Esophagus (tissue), 2 donors: ENCODE results near the gene TNFSF13B. TPM values are rescaled to one million over a fixed set of nuclear protein-coding genes. Genes with fewer than 3 reads are reported as not detected.

Experiments used
- H3K27ac ChIP-seq, 2 donors: one replicate each; pipeline ENCODE4 v1.5.1; 2013; ENCODE audit warnings: low read depth in 2 of 2, mild to moderate bottlenecking in 2 of 2, inconsistent platforms in 1 of 2, low read length in 1 of 2, moderate library complexity in 1 of 2
- H3K27me3 ChIP-seq, 2 donors: one replicate each; pipeline ENCODE4 v1.6.1; 2013; ENCODE audit warnings: low read length in 2 of 2, control low read depth in 1 of 2, mild to moderate bottlenecking in 1 of 2; ENCODE audit not compliant: insufficient read depth in 2 of 2, control insufficient read depth in 1 of 2
- H3K36me3 ChIP-seq, 2 donors: one replicate each; pipeline ENCODE4 v1.6.1; 2013; ENCODE audit warnings: low read length in 1 of 2; ENCODE audit not compliant: control insufficient read depth in 2 of 2, insufficient read depth in 2 of 2
- H3K4me1 ChIP-seq, 2 donors: one replicate each; pipeline ENCODE4 v1.6.1; 2013; ENCODE audit warnings: low read length in 1 of 2; ENCODE audit not compliant: control insufficient read depth in 2 of 2, insufficient read depth in 2 of 2
- H3K4me3 ChIP-seq, 2 donors: one replicate each; pipeline ENCODE4 v1.5.1; 2013; ENCODE audit warnings: low read length in 2 of 2, mild to moderate bottlenecking in 2 of 2, low read depth in 1 of 2, moderate library complexity in 1 of 2
- H3K9me3 ChIP-seq, 2 donors: one replicate each; pipeline ENCODE4 v1.6.1; 2013; ENCODE audit warnings: mild to moderate bottlenecking in 2 of 2, low read depth in 1 of 2, low read length in 1 of 2, moderate library complexity in 1 of 2; ENCODE audit not compliant: control insufficient read depth in 2 of 2, insufficient read depth in 1 of 2
- WGBS, 2 donors: extraction: QIAGEN DNeasy Blood & Tissue Kit; methylation state at CpG; one replicate each; pipeline ENCODE4 v1.1.7; 2013; 5-methylcytosine and 5-hydroxymethylcytosine counted together
- polyA plus RNA-seq, 2 donors: library from polyadenylated mRNA; stranded (reverse); fragments of 200-250 nt; gene quantifications; one replicate each; pipeline ENCODE4 v1.2.3, GENCODE V29; 2013
- donor health status: healthy with polysubstance abuse.
- donor health status: Bipolar disorder and iron deficiency.

The TNFSF13B gene
- polyA plus RNA-seq, 2 donors, result 0.41 to 0.92 TPM

DNA sequence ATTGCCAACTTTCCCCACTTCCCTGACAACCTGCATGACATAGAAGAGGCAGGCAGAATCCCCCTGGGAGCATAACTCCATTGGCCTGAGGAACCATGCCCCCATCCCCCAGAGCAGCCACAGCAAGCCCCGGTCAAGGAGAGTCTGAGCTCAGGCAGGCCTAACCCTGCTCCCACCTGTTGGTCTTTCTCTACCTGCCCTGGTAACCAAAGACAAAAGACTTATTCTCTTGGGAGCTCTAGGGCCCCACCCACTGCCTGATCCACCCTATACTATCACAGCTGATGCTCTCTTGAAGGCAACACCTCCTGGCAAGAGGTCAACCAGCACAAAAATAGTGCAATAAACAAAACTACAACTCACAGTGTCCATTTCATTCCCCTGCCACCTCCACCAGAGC lies 59.3 kb downstream of the TNFSF13B start:
- H3K36me3 ChIP-seq, result no peaks in the 10 kb centered on the region
- no peaks in the 10 kb centered on the region for H3K9me3 ChIP-seq
- H3K4me3 ChIP-seq, result no peak overlapping the region
- H3K27me3 ChIP-seq, result no peaks in the 10 kb centered on the region
- no peak overlapping the region for H3K27ac ChIP-seq
- H3K4me1 ChIP-seq, result no peaks in the 10 kb centered on the region
- WGBS, 2 donors, result 71 to 89% methylated on average over 1 of the region's 1 CpG

GRCh38 chr13:108332791-108333190 lies 63.3 kb downstream of the TNFSF13B start:
- WGBS, 2 donors, result 70% methylated on average over 5 of the region's 5 CpGs
- H3K27me3 ChIP-seq, result no peaks in the 10 kb centered on the region
- H3K9me3 ChIP-seq, result peaks cover 0 to 2% of the 10 kb centered on the region in 2 donors
- no peaks in the 10 kb centered on the region for H3K4me1 ChIP-seq
- H3K27ac ChIP-seq, result no peak overlapping the region
- H3K36me3 ChIP-seq, result no peaks in the 10 kb centered on the region
- no peak overlapping the region for H3K4me3 ChIP-seq

- no peaks in the 10 kb centered on the region for H3K4me1 ChIP-seq
- 51 to 53% methylated on average over 7 of the region's 7 CpGs for WGBS, 2 donors
- no peak overlapping the region for H3K27ac ChIP-seq
- no peaks in the 10 kb centered on the region for H3K27me3 ChIP-seq
- no peaks in the 10 kb centered on the region for H3K9me3 ChIP-seq
- no peak overlapping the region for H3K4me3 ChIP-seq
- H3K36me3 ChIP-seq, result no peaks in the 10 kb centered on the region
Observed at GRCh38 chr13:108342369-108343289, 73.1 kb downstream of the TNFSF13B start.

GRCh38 chr13:108345016-108345415 lies 75.5 kb downstream of the TNFSF13B start:
- Histone ChIP-seq H3K27ac (no peak overlapping the region), H3K9me3 (no peaks in the 10 kb centered on the region), H3K36me3 (no peaks in the 10 kb centered on the region), H3K4me1 (no peaks in the 10 kb centered on the region), H3K4me3 (no peak overlapping the region), H3K27me3 (no peaks in the 10 kb centered on the region)
- 89 to 91% methylated on average over 10 of the region's 10 CpGs for WGBS, 2 donors

- Histone ChIP-seq H3K9me3 (no peaks in the 10 kb centered on the region), H3K4me1 (no peaks in the 10 kb centered on the region), H3K4me3 (no peak overlapping the region), H3K27me3 (no peaks in the 10 kb centered on the region), H3K27ac (no peak overlapping the region), H3K36me3 (no peaks in the 10 kb centered on the region)
- 48 to 50% methylated on average over 8 of the region's 8 CpGs for WGBS, 2 donors
Observed at GRCh38 chr13:108346376-108346775, 76.9 kb downstream of the TNFSF13B start.

GRCh38 chr13:108349269-108349668 lies 79.8 kb downstream of the TNFSF13B start:
- Histone ChIP-seq H3K27ac (no peak overlapping the region), H3K36me3 (no peaks in the 10 kb centered on the region), H3K27me3 (no peaks in the 10 kb centered on the region), H3K4me3 (no peak overlapping the region), H3K9me3 (no peaks in the 10 kb centered on the region), H3K4me1 (no peaks in the 10 kb centered on the region)
- WGBS, 2 donors, result 52 to 77% methylated on average over 1 of the region's 1 CpG

DNA sequence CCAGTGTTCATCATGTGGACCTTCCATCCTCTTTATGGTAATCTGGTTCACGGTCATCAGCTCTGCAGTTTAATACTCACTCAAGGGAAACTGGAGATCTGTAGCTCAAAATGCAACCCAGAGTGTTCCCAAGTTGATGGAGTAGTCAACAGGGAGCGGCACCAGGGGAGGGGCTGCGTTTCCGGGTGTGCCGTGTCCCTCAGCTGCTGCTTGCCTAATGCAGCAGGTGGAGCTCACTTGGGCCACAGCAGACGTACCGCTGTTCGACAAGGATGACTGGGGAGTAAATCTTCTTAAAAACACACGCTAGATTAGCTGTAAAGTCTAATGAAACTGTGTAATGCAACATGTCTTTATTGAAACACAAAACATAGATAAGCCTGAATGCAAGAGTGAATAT lies 81.1 kb downstream of the TNFSF13B start:
- Histone ChIP-seq H3K9me3 (no peaks in the 10 kb centered on the region), H3K36me3 (no peaks in the 10 kb centered on the region), H3K4me1 (no peaks in the 10 kb centered on the region), H3K27ac (no peak overlapping the region), H3K27me3 (no peaks in the 10 kb centered on the region), H3K4me3 (no peak overlapping the region)
- WGBS, 2 donors, result 79 to 82% methylated on average over 9 of the region's 9 CpGs

GRCh38 chr13:108352599-108352998 lies 83.1 kb downstream of the TNFSF13B start:
- Histone ChIP-seq H3K4me1 (no peaks in the 10 kb centered on the region), H3K27ac (no peak overlapping the region), H3K4me3 (no peak overlapping the region), H3K9me3 (no peaks in the 10 kb centered on the region), H3K27me3 (no peaks in the 10 kb centered on the region), H3K36me3 (no peaks in the 10 kb centered on the region)
- 43 to 52% methylated on average over 3 of the region's 3 CpGs for WGBS, 2 donors

DNA sequence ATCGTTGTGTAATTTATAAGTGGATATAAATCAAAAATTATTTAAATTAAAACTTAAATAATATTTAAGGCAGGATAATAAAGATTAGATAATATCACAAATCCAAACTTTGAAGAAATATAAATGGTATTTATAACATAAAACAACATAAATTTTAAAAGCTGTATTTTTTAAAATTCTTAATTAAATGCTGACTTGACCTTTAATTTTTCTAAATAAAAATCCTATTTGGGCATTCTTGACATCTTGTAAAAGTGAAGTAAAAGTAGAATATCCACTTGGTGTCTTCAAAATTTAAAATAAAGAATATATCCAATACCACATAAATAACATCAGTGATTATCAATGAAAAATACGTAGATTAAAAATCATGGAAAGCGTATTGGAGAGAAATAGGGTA lies 87.7 kb downstream of the TNFSF13B start:
- H3K27ac ChIP-seq, result no peak overlapping the region
- no peaks in the 10 kb centered on the region for H3K27me3 ChIP-seq
- 92 to 93% methylated on average over 3 of the region's 3 CpGs for WGBS, 2 donors
- H3K9me3 ChIP-seq, result no peaks in the 10 kb centered on the region
- no peaks in the 10 kb centered on the region for H3K36me3 ChIP-seq
- H3K4me3 ChIP-seq, result no peak overlapping the region
- no peaks in the 10 kb centered on the region for H3K4me1 ChIP-seq
